SJSA1 (cell line): ENCODE results near the gene SSH2. TPM values are rescaled to one million over a fixed set of nuclear protein-coding genes. Genes with fewer than 3 reads are reported as not detected.
"Not testable (repeated sequence)": the region's sequence is repeated elsewhere in the genome, so short reads cannot be mapped to it uniquely, and the experiment has no call there.

Experiments used
- DNase-seq, 2 experiments: peaks; one replicate each; pipeline ENCODE4 v3.0.0-alpha.2; 2015 to 2020; ENCODE audit warnings: low spot score in 2 of 2, low read depth in 1 of 2
- H3K27ac ChIP-seq: fragments of 250-450 bp; sonication (Bioruptor Pico); 2 replicates; pipeline ENCODE4 v1.5.1; 2020; ENCODE audit warnings: mild to moderate bottlenecking, moderate library complexity
- H3K27me3 ChIP-seq: fragments of 250-450 bp; sonication (Bioruptor Pico); replicated peaks from 2 replicates; pipeline ENCODE4 v1.5.1; 2020; ENCODE audit warnings: mild to moderate bottlenecking, moderate library complexity
- H3K36me3 ChIP-seq: fragments of 250-450 bp; sonication (Bioruptor Pico); 2 replicates; pipeline ENCODE4 v1.5.1; 2020; ENCODE audit warnings: mild to moderate bottlenecking
- H3K4me1 ChIP-seq: fragments of 250-450 bp; sonication (Bioruptor Pico); replicated peaks from 2 replicates; pipeline ENCODE4 v1.6.1; 2021; ENCODE audit warnings: mild to moderate bottlenecking
- H3K4me3 ChIP-seq: fragments of 250-450 bp; sonication (Bioruptor Pico); 2 replicates; pipeline ENCODE4 v1.5.1; 2020; ENCODE audit warnings: mild to moderate bottlenecking
- H3K9me3 ChIP-seq: fragments of 250-450 bp; sonication (Bioruptor Pico); replicated peaks from 2 replicates; pipeline ENCODE4 v1.5.1; 2020; ENCODE audit warnings: mild to moderate bottlenecking
- total RNA-seq: library from RNA; depleted of rRNA; stranded (reverse); fragments of >200 nt; shearing (Covaris generic); gene quantifications from 2 replicates; pipeline ENCODE4 v1.2.3, GENCODE V29; 2014

Gene SSH2
- total RNA-seq, 1 experiment from 2014 or later: 12.9 TPM

GRCh38 chr17:29787995-29788394, 142.0 kb downstream of the SSH2 start:
- Histone ChIP-seq H3K27me3 (no peaks in the 10 kb centered on the region), H3K27ac (no peak overlapping the region), H3K9me3 (no peaks in the 10 kb centered on the region), H3K36me3 (peaks cover 19% of the 10 kb centered on the region), H3K4me3 (no peak overlapping the region), H3K4me1 (peaks cover 5% of the 10 kb centered on the region)
- no peak for DNase-seq

- DNase-seq: no peak
- Histone ChIP-seq H3K27me3 (no peaks in the 10 kb centered on the region), H3K27ac (no peak overlapping the region), H3K9me3 (no peaks in the 10 kb centered on the region), H3K36me3 (no peaks in the 10 kb centered on the region), H3K4me3 (no peak overlapping the region), H3K4me1 (peaks cover 5% of the 10 kb centered on the region)
These were observed 147.1 kb downstream of the SSH2 start for GRCh38 chr17:29782917-29783316.

- not testable (repeated sequence) for H3K36me3 ChIP-seq, H3K9me3 ChIP-seq, H3K4me3 ChIP-seq, H3K27ac ChIP-seq, DNase-seq, H3K4me1 ChIP-seq, H3K27me3 ChIP-seq
These were observed 150.2 kb downstream of the SSH2 start for GRCh38 chr17:29779812-29780190.

GRCh38 chr17:29778956-29779811, 150.8 kb downstream of the SSH2 start:
- Histone ChIP-seq H3K4me1 (no peaks in the 10 kb centered on the region), H3K36me3 (peaks cover 7% of the 10 kb centered on the region; the same call in 1 of the 2 replicates), H3K4me3 (no peak overlapping the region), H3K9me3 (no peaks in the 10 kb centered on the region), H3K27ac (no peak overlapping the region), H3K27me3 (no peaks in the 10 kb centered on the region)
- DNase-seq: peak; percentile 53 to 58

- Histone ChIP-seq H3K27ac (no peak overlapping the region), H3K4me3 (no peak overlapping the region), H3K36me3 (peaks cover 7% of the 10 kb centered on the region; the same call in 1 of the 2 replicates), H3K27me3 (no peaks in the 10 kb centered on the region), H3K4me1 (no peaks in the 10 kb centered on the region), H3K9me3 (no peaks in the 10 kb centered on the region)
- no peak for DNase-seq
These were observed 152.4 kb downstream of the SSH2 start for GRCh38 chr17:29777663-29778062.

GRCh38 chr17:29776026-29776425, 154.0 kb downstream of the SSH2 start:
- no peak for DNase-seq
- H3K36me3 ChIP-seq: peaks cover 7% of the 10 kb centered on the region; the same call in 1 of the 2 replicates
- no peak overlapping the region for H3K27ac ChIP-seq
- no peaks in the 10 kb centered on the region for H3K9me3 ChIP-seq
- no peak overlapping the region for H3K4me3 ChIP-seq
- H3K4me1 ChIP-seq: no peaks in the 10 kb centered on the region
- H3K27me3 ChIP-seq: no peaks in the 10 kb centered on the region

- no peak for DNase-seq
- Histone ChIP-seq H3K4me3 (no peak overlapping the region), H3K4me1 (no peaks in the 10 kb centered on the region), H3K27ac (no peak overlapping the region), H3K9me3 (no peaks in the 10 kb centered on the region), H3K27me3 (no peaks in the 10 kb centered on the region), H3K36me3 (peaks cover 7% of the 10 kb centered on the region; the same call in 1 of the 2 replicates)
These were observed 157.0 kb downstream of the SSH2 start for GRCh38 chr17:29772981-29773380.

- DNase-seq: no peak
- no peak overlapping the region for H3K4me3 ChIP-seq
- no peaks in the 10 kb centered on the region for H3K4me1 ChIP-seq
- H3K9me3 ChIP-seq: no peaks in the 10 kb centered on the region
- no peak overlapping the region for H3K27ac ChIP-seq
- no peaks in the 10 kb centered on the region for H3K27me3 ChIP-seq
- H3K36me3 ChIP-seq: peaks cover 7% of the 10 kb centered on the region; the same call in 1 of the 2 replicates
These were observed 158.5 kb downstream of the SSH2 start for GRCh38 chr17:29771546-29771945.

GRCh38 chr17:29769225-29769624, 160.8 kb downstream of the SSH2 start:
- Histone ChIP-seq H3K9me3 (no peaks in the 10 kb centered on the region), H3K4me1 (no peaks in the 10 kb centered on the region), H3K4me3 (no peak overlapping the region), H3K27ac (no peak overlapping the region), H3K27me3 (no peaks in the 10 kb centered on the region), H3K36me3 (no peaks in the 10 kb centered on the region)
- no peak for DNase-seq

GRCh38 chr17:29766796-29767327, 163.2 kb downstream of the SSH2 start:
- DNase-seq: no peak
- H3K4me3 ChIP-seq: no peak overlapping the region
- H3K9me3 ChIP-seq: no peaks in the 10 kb centered on the region
- H3K36me3 ChIP-seq: no peaks in the 10 kb centered on the region
- H3K27ac ChIP-seq: no peak overlapping the region
- H3K4me1 ChIP-seq: no peaks in the 10 kb centered on the region
- no peaks in the 10 kb centered on the region for H3K27me3 ChIP-seq

GRCh38 chr17:29764748-29765147, 165.3 kb downstream of the SSH2 start:
- H3K4me3 ChIP-seq: no peak overlapping the region
- no peak overlapping the region for H3K27ac ChIP-seq
- H3K4me1 ChIP-seq: peaks cover 5% of the 10 kb centered on the region
- H3K36me3 ChIP-seq: 0 out of 2 replicates have a peak, but pooled peaks cover 3% of the 10 kb centered on the region
- no peaks in the 10 kb centered on the region for H3K27me3 ChIP-seq
- DNase-seq: no peak
- H3K9me3 ChIP-seq: no peaks in the 10 kb centered on the region

GRCh38 chr17:29764217-29764616, 165.8 kb downstream of the SSH2 start:
- Histone ChIP-seq H3K36me3 (0 out of 2 replicates have a peak, but pooled peaks cover 3% of the 10 kb centered on the region), H3K9me3 (no peaks in the 10 kb centered on the region), H3K27ac (no peak overlapping the region), H3K27me3 (no peaks in the 10 kb centered on the region), H3K4me1 (peaks cover 5% of the 10 kb centered on the region), H3K4me3 (no peak overlapping the region)
- no peak for DNase-seq

- H3K4me3 ChIP-seq: no peak overlapping the region
- DNase-seq: no peak
- H3K27me3 ChIP-seq: no peaks in the 10 kb centered on the region
- H3K9me3 ChIP-seq: no peaks in the 10 kb centered on the region
- H3K27ac ChIP-seq: no peak overlapping the region
- peaks cover 5% of the 10 kb centered on the region for H3K4me1 ChIP-seq
- H3K36me3 ChIP-seq: 0 out of 2 replicates have a peak, but pooled peaks cover 3% of the 10 kb centered on the region
These were observed 166.8 kb downstream of the SSH2 start for GRCh38 chr17:29763273-29763672.

- 0 out of 2 replicates have a peak, but pooled peaks cover 3% of the 10 kb centered on the region for H3K36me3 ChIP-seq
- H3K4me1 ChIP-seq: peaks cover 5% of the 10 kb centered on the region
- 0 out of 2 replicates have a peak overlapping the region, but pooled peaks have one; percentile 21 for H3K27ac ChIP-seq
- no peaks in the 10 kb centered on the region for H3K9me3 ChIP-seq
- H3K27me3 ChIP-seq: no peaks in the 10 kb centered on the region
- DNase-seq: peak; percentile 86 to 88
- H3K4me3 ChIP-seq: peak overlapping the region; percentile 66
These were observed 168.8 kb downstream of the SSH2 start for GRCh38 chr17:29761040-29761761.
